ENCODE measurements around the gene ECE1. TPM values are rescaled to one million over a fixed set of nuclear protein-coding genes. Genes with fewer than 3 reads are reported as not detected.
"Not testable (repeated sequence)": the region's sequence is repeated elsewhere in the genome, so short reads cannot be mapped to it uniquely, and the experiment has no call there.

ECE1 gene
- total and polyA plus RNA-seq, 9 donors: 18.0 to 40.0 (median 33.0) TPM

- WGBS (ENCODE audit: insufficient coverage): 63% methylated on average over 7 of the region's 10 CpGs
These were observed 51.0 kb downstream of the ECE1 start for GRCh38 chr1:21239221-21239620.

GRCh38 chr1:21238141-21238800, 52.0 kb downstream of the ECE1 start:
- Histone ChIP-seq H3K27ac (ENCODE audit: low read length) (no peak overlapping the region), H3K36me3 (ENCODE audit: control insufficient read depth, insufficient read depth, low read length) (peaks cover 40% of the 10 kb centered on the region), H3K4me3 (ENCODE audit: low read length) (no peak overlapping the region), H3K4me1 (ENCODE audit: control insufficient read depth, insufficient read depth, low read length) (peaks cover 19% of the 10 kb centered on the region), H3K9me3 (replicated peaks; ENCODE audit: control insufficient read depth, low read depth, low read length) (no peaks in the 10 kb centered on the region), H3K27me3 (ENCODE audit: control insufficient read depth, insufficient read depth, low read length) (no peaks in the 10 kb centered on the region)
- WGBS (ENCODE audit: insufficient coverage): 74% methylated on average over 11 of the region's 17 CpGs
- no peak for DNase-seq

More at GRCh38 chr1:21239221-21239620, 51.0 kb downstream of the ECE1 start:
- H3K4me1 ChIP-seq (ENCODE audit: control insufficient read depth, insufficient read depth, low read length): peaks cover 19% of the 10 kb centered on the region
- H3K36me3 ChIP-seq (ENCODE audit: control insufficient read depth, insufficient read depth, low read length): peaks cover 39% of the 10 kb centered on the region
- no peak overlapping the region for H3K27ac ChIP-seq (ENCODE audit: low read length)
- H3K27me3 ChIP-seq (ENCODE audit: control insufficient read depth, insufficient read depth, low read length): no peaks in the 10 kb centered on the region
- H3K9me3 ChIP-seq (replicated peaks; ENCODE audit: control insufficient read depth, low read depth, low read length): no peaks in the 10 kb centered on the region
- H3K4me3 ChIP-seq (ENCODE audit: low read length): no peak overlapping the region
- peak; percentile 39 for DNase-seq

DNA sequence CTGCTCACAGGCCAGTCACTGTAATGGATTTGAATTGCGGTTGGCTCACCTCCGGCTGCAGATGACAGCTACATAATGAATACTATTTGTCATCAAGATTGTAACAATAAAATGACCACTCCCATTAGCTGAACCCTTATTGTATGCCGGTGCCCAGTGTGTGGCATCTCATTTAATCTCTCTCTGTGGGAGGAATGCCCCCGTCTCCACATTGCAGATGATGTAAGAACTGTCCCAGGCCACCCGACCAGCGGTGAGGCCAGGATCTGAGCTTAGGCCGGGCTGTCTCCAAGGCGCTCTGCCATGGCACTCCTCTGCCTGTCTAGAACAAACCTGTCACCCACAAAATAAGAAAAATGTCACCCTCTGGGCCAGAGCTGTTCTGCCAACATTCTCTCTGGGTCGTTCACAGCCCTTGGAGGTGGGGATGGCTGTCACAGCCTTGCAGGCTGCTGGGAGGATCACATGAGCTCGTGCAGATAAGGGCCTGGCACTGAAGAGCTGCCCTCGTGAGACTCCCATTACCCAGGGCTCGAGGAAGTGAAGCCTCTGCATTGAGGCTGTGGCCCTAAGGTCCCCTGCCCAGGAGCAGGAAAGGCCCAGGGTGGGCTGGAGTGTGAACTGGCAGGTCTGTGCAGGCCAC, 52.7 kb downstream of the ECE1 start:
- H3K9me3 ChIP-seq (replicated peaks; ENCODE audit: control insufficient read depth, low read depth, low read length): no peaks in the 10 kb centered on the region
- H3K27me3 ChIP-seq (ENCODE audit: control insufficient read depth, insufficient read depth, low read length): no peaks in the 10 kb centered on the region
- no peak overlapping the region for H3K27ac ChIP-seq (ENCODE audit: low read length)
- peaks cover 19% of the 10 kb centered on the region for H3K4me1 ChIP-seq (ENCODE audit: control insufficient read depth, insufficient read depth, low read length)
- H3K4me3 ChIP-seq (ENCODE audit: low read length): no peak overlapping the region
- 71% methylated on average over 9 of the region's 12 CpGs for WGBS (ENCODE audit: insufficient coverage)
- peaks cover 45% of the 10 kb centered on the region for H3K36me3 ChIP-seq (ENCODE audit: control insufficient read depth, insufficient read depth, low read length)
- no peak for DNase-seq

DNA sequence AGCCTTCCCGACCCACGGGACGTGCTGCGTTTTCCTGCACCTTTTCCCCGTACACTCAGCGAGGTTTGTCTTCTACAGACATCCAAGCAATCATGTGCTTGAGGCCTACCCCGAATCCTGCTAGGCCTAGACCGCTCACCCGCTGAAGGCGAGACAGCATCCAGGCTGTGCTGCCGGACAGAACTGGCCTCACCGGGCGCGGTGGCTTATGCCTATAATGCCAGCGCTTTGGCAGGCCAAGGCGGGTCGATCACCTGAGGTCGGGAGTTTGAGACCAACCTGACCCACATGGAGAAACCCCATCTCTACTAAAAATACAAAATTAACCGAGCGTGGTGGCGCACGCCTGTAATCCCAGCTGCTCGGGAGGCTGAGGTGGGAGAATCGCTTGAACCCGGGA, 54.1 kb downstream of the ECE1 start:
- Histone ChIP-seq H3K4me1 (ENCODE audit: control insufficient read depth, insufficient read depth, low read length) (peaks cover 19% of the 10 kb centered on the region), H3K36me3 (ENCODE audit: control insufficient read depth, insufficient read depth, low read length) (peaks cover 49% of the 10 kb centered on the region), H3K9me3 (replicated peaks; ENCODE audit: control insufficient read depth, low read depth, low read length) (no peaks in the 10 kb centered on the region), H3K4me3 (ENCODE audit: low read length) (no peak overlapping the region), H3K27ac (ENCODE audit: low read length) (no peak overlapping the region), H3K27me3 (ENCODE audit: control insufficient read depth, insufficient read depth, low read length) (no peaks in the 10 kb centered on the region)
- WGBS (ENCODE audit: insufficient coverage): 95% methylated on average over 16 of the region's 25 CpGs
- no peak for DNase-seq

DNA sequence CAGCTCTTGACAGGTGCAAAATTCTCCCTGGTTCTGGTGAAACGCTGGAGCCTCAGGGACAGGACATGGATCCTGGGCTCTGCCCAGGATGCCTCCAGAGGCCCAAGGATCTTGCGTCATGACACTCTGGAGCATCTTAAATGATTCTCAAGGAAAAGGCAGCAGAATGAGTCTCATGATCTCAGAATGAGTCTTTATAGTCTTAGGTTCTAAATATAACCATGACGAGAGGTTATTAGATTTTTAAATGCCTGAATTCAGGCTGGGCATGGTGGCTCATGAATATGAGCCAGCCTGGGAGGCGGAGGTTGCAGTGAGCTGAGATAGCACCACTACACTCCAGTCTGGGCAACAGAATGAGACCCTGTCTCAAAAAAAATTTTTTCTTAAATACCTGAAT, 55.5 kb downstream of the ECE1 start:
- H3K27ac ChIP-seq (ENCODE audit: low read length): no peak overlapping the region
- peaks cover 46% of the 10 kb centered on the region for H3K36me3 ChIP-seq (ENCODE audit: control insufficient read depth, insufficient read depth, low read length)

GRCh38 chr1:21233490-21233889, 56.8 kb downstream of the ECE1 start:
- no peaks in the 10 kb centered on the region for H3K27me3 ChIP-seq (ENCODE audit: control insufficient read depth, insufficient read depth, low read length)
- H3K4me1 ChIP-seq (ENCODE audit: control insufficient read depth, insufficient read depth, low read length): peaks cover 10% of the 10 kb centered on the region
- no peak overlapping the region for H3K4me3 ChIP-seq (ENCODE audit: low read length)
- no peaks in the 10 kb centered on the region for H3K9me3 ChIP-seq (replicated peaks; ENCODE audit: control insufficient read depth, low read depth, low read length)
- 71% methylated on average over 8 of the region's 8 CpGs for WGBS (ENCODE audit: insufficient coverage)
- no peak for DNase-seq
- H3K27ac ChIP-seq (ENCODE audit: low read length): no peak overlapping the region
- peaks cover 46% of the 10 kb centered on the region for H3K36me3 ChIP-seq (ENCODE audit: control insufficient read depth, insufficient read depth, low read length)

More for the DNA sequence above, 55.5 kb downstream of the ECE1 start:
- WGBS (ENCODE audit: insufficient coverage): 90% methylated on average over 2 of the region's 4 CpGs
- Histone ChIP-seq H3K27me3 (ENCODE audit: control insufficient read depth, insufficient read depth, low read length) (no peaks in the 10 kb centered on the region), H3K9me3 (replicated peaks; ENCODE audit: control insufficient read depth, low read depth, low read length) (no peaks in the 10 kb centered on the region), H3K4me3 (ENCODE audit: low read length) (no peak overlapping the region), H3K4me1 (ENCODE audit: control insufficient read depth, insufficient read depth, low read length) (peaks cover 19% of the 10 kb centered on the region)
- no peak for DNase-seq

- peaks cover 48% of the 10 kb centered on the region for H3K36me3 ChIP-seq (ENCODE audit: control insufficient read depth, insufficient read depth, low read length)
- WGBS (ENCODE audit: insufficient coverage): 93% methylated on average over 2 of the region's 3 CpGs
- no peaks in the 10 kb centered on the region for H3K9me3 ChIP-seq (replicated peaks; ENCODE audit: control insufficient read depth, low read depth, low read length)
- no peak overlapping the region for H3K4me3 ChIP-seq (ENCODE audit: low read length)
- H3K27me3 ChIP-seq (ENCODE audit: control insufficient read depth, insufficient read depth, low read length): no peaks in the 10 kb centered on the region
- peak; percentile 79 for DNase-seq
- no peaks in the 10 kb centered on the region for H3K4me1 ChIP-seq (ENCODE audit: control insufficient read depth, insufficient read depth, low read length)
- no peak overlapping the region for H3K27ac ChIP-seq (ENCODE audit: low read length)
These were observed 58.2 kb downstream of the ECE1 start for GRCh38 chr1:21232044-21232443.

GRCh38 chr1:21229246-21230000, 60.8 kb downstream of the ECE1 start:
- Histone ChIP-seq H3K9me3 (replicated peaks; ENCODE audit: control insufficient read depth, low read depth, low read length) (no peaks in the 10 kb centered on the region), H3K27me3 (ENCODE audit: control insufficient read depth, insufficient read depth, low read length) (no peaks in the 10 kb centered on the region), H3K4me3 (ENCODE audit: low read length) (no peak overlapping the region), H3K4me1 (ENCODE audit: control insufficient read depth, insufficient read depth, low read length) (no peaks in the 10 kb centered on the region), H3K36me3 (ENCODE audit: control insufficient read depth, insufficient read depth, low read length) (peaks cover 51% of the 10 kb centered on the region), H3K27ac (ENCODE audit: low read length) (no peak overlapping the region)
- no peak for DNase-seq
- 69% methylated on average over 2 of the region's 4 CpGs for WGBS (ENCODE audit: insufficient coverage)

DNA sequence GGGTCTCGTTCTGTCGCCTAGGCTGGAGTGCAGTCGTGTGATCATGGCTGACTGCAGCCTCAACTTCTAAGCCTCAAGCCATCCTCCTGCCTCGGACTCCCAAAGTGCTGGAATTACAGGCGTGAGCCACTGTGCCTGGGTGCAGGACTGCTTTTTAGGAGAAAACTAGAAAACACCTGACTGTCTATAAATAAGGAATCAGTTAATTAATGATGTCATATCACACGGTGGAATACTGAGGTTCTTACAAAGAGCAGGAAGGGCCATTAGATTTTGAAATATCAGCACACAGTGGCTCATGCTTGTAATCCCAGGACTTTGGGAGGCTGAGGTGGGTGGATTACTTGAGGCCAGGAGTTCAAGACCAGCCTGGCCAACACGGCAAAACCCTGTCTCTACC, 62.0 kb downstream of the ECE1 start:
- not testable (repeated sequence) for H3K4me3 ChIP-seq (ENCODE audit: low read length); H3K27me3 ChIP-seq (ENCODE audit: control insufficient read depth, insufficient read depth, low read length); H3K9me3 ChIP-seq (replicated peaks; ENCODE audit: control insufficient read depth, low read depth, low read length); H3K4me1 ChIP-seq (ENCODE audit: control insufficient read depth, insufficient read depth, low read length); DNase-seq; H3K27ac ChIP-seq (ENCODE audit: low read length)
- WGBS (ENCODE audit: insufficient coverage): 97% methylated on average over 3 of the region's 7 CpGs
- H3K36me3 ChIP-seq (ENCODE audit: control insufficient read depth, insufficient read depth, low read length): peaks cover 48% of the 10 kb centered on the region

GRCh38 chr1:21225065-21225464, 65.2 kb downstream of the ECE1 start:
- H3K9me3 ChIP-seq (replicated peaks; ENCODE audit: control insufficient read depth, low read depth, low read length): no peaks in the 10 kb centered on the region
- no peaks in the 10 kb centered on the region for H3K27me3 ChIP-seq (ENCODE audit: control insufficient read depth, insufficient read depth, low read length)
- H3K4me3 ChIP-seq (ENCODE audit: low read length): no peak overlapping the region
- H3K4me1 ChIP-seq (ENCODE audit: control insufficient read depth, insufficient read depth, low read length): peaks cover 3% of the 10 kb centered on the region
- WGBS (ENCODE audit: insufficient coverage): 94% methylated on average over 33 of the region's 33 CpGs
- no peak for DNase-seq
- H3K27ac ChIP-seq (ENCODE audit: low read length): no peak overlapping the region
- peaks cover 47% of the 10 kb centered on the region for H3K36me3 ChIP-seq (ENCODE audit: control insufficient read depth, insufficient read depth, low read length)

All from muscle of leg (tissue), 11 donors.